Adrenal gland (tissue), 12 donors: ENCODE measurements around the gene MORN1. TPM values are rescaled to one million over a fixed set of nuclear protein-coding genes. Genes with fewer than 3 reads are reported as not detected.

Experiments
- DNase-seq, 7 donors: peaks; one replicate each; pipeline ENCODE4 v3.0.0-alpha.2; 2019 to 2020
- H3K27ac ChIP-seq, 5 donors: fragments of 200-600 bp; sonication (generic) in 4 of 5; 1 replicate in 3 of 5; 2 replicates in 2 of 5; pipeline versions ENCODE4 v1.5.1 to v1.8.0; 2016 to 2020; ENCODE audit warnings: mild to moderate bottlenecking in 1 of 5
- H3K27me3 ChIP-seq: fragments of 200-600 bp; 2 replicates; pipeline ENCODE4 v1.8.0; 2021
- H3K36me3 ChIP-seq, 2 donors: fragments of 200-600 bp; replicated peaks in 1 of 2; 1 replicate in 1 of 2; 2 replicates in 1 of 2; pipeline versions ENCODE4 v1.5.1 to v1.8.0; 2018 to 2022
- H3K4me1 ChIP-seq, 2 donors: fragments of 200-600 bp; replicated peaks in 1 of 2; 1 replicate in 1 of 2; 2 replicates in 1 of 2; pipeline versions ENCODE4 v1.5.1 to v1.8.0; 2018 to 2021
- H3K4me3 ChIP-seq, 4 donors: fragments of 200-600 bp; sonication (generic) in 3 of 4; one replicate each; pipeline ENCODE4 v1.5.1; 2016 to 2018
- H3K9me3 ChIP-seq, 3 donors: fragments of 200-600 bp; sonication (generic) in 1 of 3; replicated peaks in 1 of 3; 1 replicate in 2 of 3; 2 replicates in 1 of 3; pipeline versions ENCODE4 v1.5.1 to v1.8.0; 2016 to 2021
- POLR2A ChIP-seq, 2 donors: fragments of 450-650 bp; IDR thresholded peaks; one replicate each; pipeline ENCODE4 v1.6.1; 2017; ENCODE audit warnings: antibody characterized with exemption in 2 of 2, mild to moderate bottlenecking in 2 of 2, moderate library complexity in 1 of 2
- WGBS, 4 donors: extraction: QIAGEN DNeasy Blood & Tissue Kit in 2 of 4; methylation state at CpG; one replicate each; pipeline versions ENCODE4 v1.1.5 to v1.1.7; 2013 to 2017; 5-methylcytosine and 5-hydroxymethylcytosine counted together
- intact Hi-C, 2 donors: fragments of 100-400 bp; cut with DNase I; formaldehyde crosslinking; loops; one replicate each; pipeline versions ENCODE4 v1.14.1 to v1.15.0; 2022 to 2023
- polyA plus RNA-seq, 3 donors: library from polyadenylated mRNA; stranded (reverse); fragments of 200-250 nt in 2 of 3; fragments of 350-450 nt in 1 of 3; fragmentation: Illumina TruSeq in 1 of 3; extraction: RNeasy Lipid Tissue Mini Kit (QIAGEN cat#74804) in 1 of 3; gene quantifications; one replicate each; pipeline ENCODE4 v1.2.3, GENCODE V29; 2013 to 2014
- total RNA-seq, 9 donors: library from RNA; depleted of rRNA in 4 of 9; stranded (reverse); fragments of >200 nt in 4 of 9; fragments of 120-200 nt in 1 of 9; fragmentation: NEBNext Ultra II Directional in 1 of 9; extraction: Animal tissue kit (Norgen Biotek cat#: 25700) in 1 of 9; gene quantifications; one replicate each; pipeline versions ENCODE4 v1.1.0 to v1.2.4, GENCODE V29; 2013 to 2023
- TF ChIP-seq, protein P1 (sequence below), 6 experiments: fragments of 450-650 bp in 4 of 6; fragments of 200-600 bp in 2 of 6; sonication (generic) in 1 of 6; IDR thresholded peaks; 1 replicate in 5 of 6; 2 replicates in 1 of 6; pipeline versions ENCODE4 v1.5.1 to v1.8.0; 2016 to 2021; ENCODE audit warnings: antibody characterized with exemption in 6 of 6, mild to moderate bottlenecking in 2 of 6, moderate library complexity in 1 of 6
- donor health status: healthy with polysubstance abuse.
- donor health status: Bipolar disorder and iron deficiency.
- donor health status: DM: yes; HTN: yes; CAD: no.
- donor health status: DM: no; HTN: no; CAD: no.
- donor health status: DM: no; HTN: no; CAD: no.
- donor health status: DM: yes; HTN: yes; CAD: no.

Gene MORN1
- total and polyA plus RNA-seq, 12 donors = 1.8 to 14.1 (median 8.7) TPM

- WGBS, 4 donors = 68 to 84% (median 83%) methylated on average over 14 to 15 of the region's 15 CpGs
- no peak for DNase-seq
- Histone ChIP-seq H3K9me3 (no peaks in the 10 kb centered on the region), H3K4me1 (no peaks in the 10 kb centered on the region), H3K36me3 (no peaks in the 10 kb centered on the region), H3K27me3 (peaks cover 20% of the 10 kb centered on the region), H3K4me3 (no peak overlapping the region), H3K27ac (no peak overlapping the region)
- TF ChIP-seq, protein P1, sequence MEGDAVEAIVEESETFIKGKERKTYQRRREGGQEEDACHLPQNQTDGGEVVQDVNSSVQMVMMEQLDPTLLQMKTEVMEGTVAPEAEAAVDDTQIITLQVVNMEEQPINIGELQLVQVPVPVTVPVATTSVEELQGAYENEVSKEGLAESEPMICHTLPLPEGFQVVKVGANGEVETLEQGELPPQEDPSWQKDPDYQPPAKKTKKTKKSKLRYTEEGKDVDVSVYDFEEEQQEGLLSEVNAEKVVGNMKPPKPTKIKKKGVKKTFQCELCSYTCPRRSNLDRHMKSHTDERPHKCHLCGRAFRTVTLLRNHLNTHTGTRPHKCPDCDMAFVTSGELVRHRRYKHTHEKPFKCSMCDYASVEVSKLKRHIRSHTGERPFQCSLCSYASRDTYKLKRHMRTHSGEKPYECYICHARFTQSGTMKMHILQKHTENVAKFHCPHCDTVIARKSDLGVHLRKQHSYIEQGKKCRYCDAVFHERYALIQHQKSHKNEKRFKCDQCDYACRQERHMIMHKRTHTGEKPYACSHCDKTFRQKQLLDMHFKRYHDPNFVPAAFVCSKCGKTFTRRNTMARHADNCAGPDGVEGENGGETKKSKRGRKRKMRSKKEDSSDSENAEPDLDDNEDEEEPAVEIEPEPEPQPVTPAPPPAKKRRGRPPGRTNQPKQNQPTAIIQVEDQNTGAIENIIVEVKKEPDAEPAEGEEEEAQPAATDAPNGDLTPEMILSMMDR (IDR thresholded peaks at IDR 0.05) = no peak
- TF ChIP-seq POLR2A (IDR thresholded peaks at IDR 0.05) = no peak
- intact Hi-C loops = loop anchor here in 1 of 2 donors (5.0 kb wide), 1 partner anchor 49 kb away; no protein-coding TSS in a partner anchor
These were observed 46.7 kb upstream of the MORN1 start for GRCh38 chr1:2438038-2438437.

GRCh38 chr1:2437617-2438016 is 46.3 kb upstream of the MORN1 start:
- H3K9me3 ChIP-seq = no peaks in the 10 kb centered on the region
- no peak for DNase-seq
- peaks cover 17% of the 10 kb centered on the region for H3K27me3 ChIP-seq
- no peak for TF ChIP-seq POLR2A (IDR thresholded peaks at IDR 0.05)
- TF ChIP-seq, protein P1 (IDR thresholded peaks at IDR 0.05) = no peak
- 82 to 86% (median 82%) methylated on average over 15 of the region's 15 CpGs for WGBS, 4 donors
- no peaks in the 10 kb centered on the region for H3K4me1 ChIP-seq
- H3K36me3 ChIP-seq = no peaks in the 10 kb centered on the region
- no peak overlapping the region for H3K27ac ChIP-seq
- H3K4me3 ChIP-seq = no peak overlapping the region
- intact Hi-C loops = loop anchor here in 1 of 2 donors (5.0 kb wide), 1 partner anchor 50 kb away; no protein-coding TSS in a partner anchor

DNA sequence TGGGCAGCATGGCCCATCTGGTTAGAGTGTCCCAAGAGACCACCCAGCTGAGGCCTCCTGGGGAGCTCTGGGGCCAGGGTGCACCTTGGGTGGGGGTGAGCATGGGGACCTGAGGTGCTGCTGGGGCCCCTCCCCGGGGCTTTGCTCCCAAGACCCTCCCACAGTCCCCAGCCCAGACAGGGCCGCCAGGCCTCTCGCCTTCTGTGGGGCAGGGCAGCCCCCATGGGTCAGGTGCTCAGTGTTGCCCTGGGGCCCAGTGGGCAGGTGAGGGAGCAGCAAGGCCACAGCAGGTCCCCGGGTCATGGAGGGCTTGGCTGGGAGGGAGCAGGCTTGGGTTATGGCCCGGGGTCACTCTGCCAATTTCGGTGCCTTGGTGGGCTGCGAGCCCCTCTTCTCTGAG is 45.5 kb upstream of the MORN1 start:
- H3K27ac ChIP-seq = no peak overlapping the region
- H3K36me3 ChIP-seq = no peaks in the 10 kb centered on the region
- no peak for DNase-seq
- intact Hi-C loops = loop anchor here in 1 of 2 donors (5.0 kb wide), 1 partner anchor 50 kb away; no protein-coding TSS in a partner anchor
- H3K27me3 ChIP-seq = peaks cover 15% of the 10 kb centered on the region
- no peaks in the 10 kb centered on the region for H3K9me3 ChIP-seq
- TF ChIP-seq, protein P1 (IDR thresholded peaks at IDR 0.05) = no peak
- no peak for TF ChIP-seq POLR2A (IDR thresholded peaks at IDR 0.05)
- 67 to 90% (median 83%) methylated on average over 4 to 7 of the region's 7 CpGs; no CpG with 5 or more reads in 1 of the 4 donors for WGBS, 4 donors
- no peak overlapping the region for H3K4me3 ChIP-seq
- no peaks in the 10 kb centered on the region for H3K4me1 ChIP-seq

GRCh38 chr1:2435746-2436355 is 44.5 kb upstream of the MORN1 start:
- no peak for DNase-seq
- intact Hi-C loops = loop anchor here in 1 of 2 donors (5.0 kb wide), 1 partner anchor 51 kb away; no protein-coding TSS in a partner anchor
- Histone ChIP-seq H3K9me3 (no peaks in the 10 kb centered on the region), H3K27me3 (peaks cover 16% of the 10 kb centered on the region), H3K4me3 (no peak overlapping the region), H3K27ac (no peak overlapping the region), H3K36me3 (no peaks in the 10 kb centered on the region), H3K4me1 (no peaks in the 10 kb centered on the region)
- WGBS, 4 donors = 38 to 68% (median 47%) methylated on average over 2 of the region's 2 CpGs; no CpG with 5 or more reads in 1 of the 4 donors
- no peak for TF ChIP-seq POLR2A (IDR thresholded peaks at IDR 0.05)
- TF ChIP-seq, protein P1 (IDR thresholded peaks at IDR 0.05) = no peak
